NK-92 (cell line): ENCODE measurements around the gene ZBTB20.

Experiments used
- DNase-seq: peaks from one replicate; lab custom pipeline; 2025; ENCODE audit not compliant: unreplicated experiment; lab: John Stamatoyannopoulos, UW

The ZBTB20 gene

DNA sequence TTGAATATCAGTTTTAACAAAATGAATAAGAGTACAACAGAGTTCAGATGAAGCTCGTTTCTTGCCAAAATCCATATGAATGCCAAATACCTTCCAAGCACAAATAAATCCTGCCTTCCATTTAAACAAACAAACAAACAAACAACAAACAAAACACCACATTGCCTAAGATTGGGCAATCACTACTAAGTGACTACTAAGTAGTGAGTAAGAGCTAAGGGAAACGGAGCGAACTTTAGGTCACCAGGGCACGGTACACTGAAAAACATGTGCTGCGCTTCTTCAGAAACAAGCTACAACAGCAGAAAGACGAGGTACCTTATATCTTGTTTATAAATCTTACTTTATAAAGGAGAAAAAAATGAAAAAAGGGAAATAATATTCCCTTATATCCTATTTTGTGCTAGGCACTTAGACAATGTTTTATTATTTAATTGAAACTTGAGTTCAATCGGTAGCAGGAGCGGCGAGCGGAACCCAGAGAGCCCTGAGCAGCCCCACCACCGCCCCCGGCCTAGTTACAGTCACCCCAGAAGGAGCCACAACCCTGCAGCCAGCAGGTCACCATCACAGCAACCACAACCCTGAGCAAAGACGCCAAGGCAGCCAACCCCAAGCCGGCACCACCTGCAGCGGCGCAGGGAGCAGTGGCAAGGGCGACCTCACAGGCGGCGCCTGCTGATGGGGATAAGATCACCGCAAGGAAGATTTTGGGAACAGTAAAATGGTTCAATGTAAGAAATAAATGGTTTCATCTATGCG is 216.9 kb downstream of the ZBTB20 start:
- DNase-seq, result no peak

DNA sequence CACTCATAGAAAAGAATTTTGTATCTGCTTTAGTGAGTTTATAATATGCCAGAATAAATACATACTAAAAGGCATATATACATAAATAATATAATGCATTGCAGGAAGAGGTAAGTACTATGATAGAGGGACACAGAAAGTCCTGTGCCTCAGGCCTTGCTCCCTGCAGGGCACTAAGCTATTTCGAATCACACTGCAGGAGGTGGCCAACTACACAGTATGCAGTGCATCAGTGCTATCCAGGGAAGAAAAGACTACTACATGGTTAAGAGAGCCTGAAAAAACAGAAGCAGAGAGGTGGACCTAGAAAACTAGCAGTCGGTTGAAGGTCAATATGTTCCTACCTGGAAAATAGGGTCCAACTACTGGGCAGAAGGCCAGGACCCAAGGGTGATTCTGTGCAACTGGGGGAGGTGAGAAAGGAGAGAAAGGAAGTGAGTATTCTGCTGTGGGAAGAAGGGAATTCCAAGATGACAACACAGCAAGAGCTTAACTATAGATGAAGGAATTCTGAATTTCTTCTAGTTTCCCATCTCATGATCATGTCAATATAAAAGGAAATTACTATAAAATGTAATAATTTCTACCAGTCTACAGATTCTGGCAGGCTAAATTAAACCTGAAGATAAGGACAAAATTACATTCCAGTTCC is 218.0 kb downstream of the ZBTB20 start:
- DNase-seq, result no peak

DNA sequence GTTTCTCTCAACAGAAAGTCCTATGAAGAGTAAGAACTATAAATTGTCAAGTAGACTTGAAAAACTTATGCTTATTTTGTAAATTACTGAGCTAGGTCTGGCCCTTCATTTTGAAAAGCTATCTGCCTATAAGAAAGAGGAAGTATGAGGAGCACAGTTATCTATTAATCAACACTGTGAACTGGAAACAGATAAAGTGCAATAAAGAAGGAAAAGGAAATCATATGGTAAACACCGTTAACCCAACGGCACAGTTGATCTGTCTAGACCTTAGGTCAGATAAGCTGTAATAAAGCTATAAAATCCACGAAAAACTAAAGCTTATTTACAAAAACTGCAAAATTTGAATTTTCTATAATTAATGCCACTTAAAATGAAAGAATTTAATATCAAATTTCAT is 242.5 kb downstream of the ZBTB20 start:
- DNase-seq, result no peak

DNA sequence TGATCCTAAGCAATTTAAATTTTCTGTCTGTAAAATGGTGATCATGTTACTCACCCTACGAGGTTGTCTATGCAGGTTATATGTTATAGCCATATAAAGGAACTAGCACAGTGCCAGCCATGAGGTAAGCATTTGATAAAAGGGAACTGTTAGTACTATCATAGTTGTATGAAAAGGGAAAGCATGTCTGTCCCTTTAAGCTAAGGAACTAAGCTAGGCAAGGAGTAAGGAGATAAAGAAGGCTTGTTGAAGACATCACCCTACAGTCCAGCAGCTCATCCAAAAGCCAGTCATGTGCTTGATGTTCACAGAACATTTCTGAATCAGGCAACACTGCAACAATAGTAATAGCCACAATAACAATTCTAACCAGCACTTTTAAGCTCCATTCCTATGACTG is 243.9 kb downstream of the ZBTB20 start:
- no peak for DNase-seq

DNA sequence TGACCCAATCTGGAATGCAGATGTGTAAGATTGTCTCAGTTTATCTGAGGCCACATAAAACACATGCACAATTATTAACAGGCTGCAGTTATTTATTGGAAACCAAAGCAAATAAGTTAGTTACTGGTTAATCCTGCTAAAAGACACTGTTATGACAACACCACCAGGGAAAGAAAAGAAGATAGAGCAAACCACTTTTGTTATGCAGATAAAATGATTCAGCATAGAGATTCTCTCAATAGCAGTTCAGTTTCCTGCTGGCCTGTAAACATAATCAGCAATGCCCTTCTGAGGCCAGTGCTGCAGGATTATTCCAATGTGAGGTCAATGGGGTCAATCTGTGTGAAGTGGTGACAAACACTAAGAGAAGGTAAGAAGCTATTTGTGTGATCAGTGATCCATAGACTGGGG is 244.4 kb downstream of the ZBTB20 start:
- DNase-seq, result no peak

DNA sequence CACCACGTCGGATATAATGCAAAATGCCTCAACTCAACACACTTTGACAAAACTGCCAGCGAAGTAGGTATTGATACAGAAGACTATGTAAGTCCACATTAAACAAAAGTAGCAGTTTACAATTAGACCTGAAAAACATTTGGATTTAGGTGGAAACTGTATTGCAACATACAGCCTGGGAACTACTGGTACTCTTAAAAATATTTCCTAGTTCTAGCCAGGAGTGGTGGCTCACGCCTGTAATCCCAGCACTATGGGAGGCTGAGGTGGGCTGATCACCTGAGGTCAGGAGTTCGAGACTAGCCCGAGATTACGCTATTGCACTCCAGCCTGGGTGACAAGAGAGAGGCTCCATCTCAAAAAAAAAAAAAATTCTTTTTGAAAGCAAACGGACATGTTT is 246.2 kb downstream of the ZBTB20 start:
- no peak for DNase-seq

DNA sequence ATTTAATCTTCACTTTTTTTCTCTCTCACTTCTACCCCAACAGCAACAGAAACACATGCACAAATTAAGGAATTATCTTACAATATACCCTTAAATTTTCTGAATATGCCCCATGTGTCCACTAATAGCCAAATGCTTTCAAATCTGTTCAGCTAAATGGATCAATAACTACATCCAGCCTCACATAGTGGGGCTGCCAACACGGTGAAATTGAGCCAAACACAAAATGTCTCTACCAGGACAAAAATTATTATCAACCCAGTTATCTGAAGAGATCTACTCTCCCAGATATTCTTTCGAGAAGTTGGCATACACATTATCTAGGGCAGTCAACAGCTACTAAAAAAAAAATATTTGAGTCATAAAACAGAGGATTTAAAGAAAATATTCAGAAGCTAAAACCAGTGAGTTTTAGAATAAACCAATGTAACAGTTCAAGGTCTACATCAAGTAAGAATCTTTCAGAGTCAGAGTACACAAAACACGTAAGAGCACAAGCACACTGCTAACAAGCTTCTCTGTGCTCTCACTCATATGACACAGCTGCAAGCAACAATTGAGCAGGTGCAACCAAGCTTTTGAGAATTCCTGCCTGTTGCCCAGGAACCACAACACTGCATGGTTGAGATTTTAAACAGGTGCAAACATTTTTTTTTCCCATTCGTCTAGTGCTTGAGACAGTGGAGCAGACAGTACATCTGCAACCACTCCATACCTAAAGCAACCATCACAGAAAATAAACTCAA is 247.7 kb downstream of the ZBTB20 start:
- no peak for DNase-seq

DNA sequence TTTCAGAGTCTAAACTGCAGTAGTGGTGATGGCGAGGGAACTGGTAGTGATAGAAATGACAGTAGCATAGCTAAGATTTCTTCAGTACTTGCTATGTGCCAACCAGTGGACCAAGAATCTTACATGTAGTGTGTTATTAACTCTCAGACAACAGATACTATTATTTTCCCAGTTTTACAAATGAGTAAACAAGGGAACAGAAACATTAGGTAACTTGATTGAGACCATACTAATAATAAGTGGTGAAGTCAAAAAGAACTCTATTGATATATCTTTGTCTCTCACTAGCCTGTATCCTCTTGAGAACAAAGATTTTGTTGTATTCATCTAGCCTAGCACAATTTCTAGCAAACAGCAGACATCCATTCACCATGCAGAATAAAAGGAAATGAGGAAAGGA is 250.1 kb downstream of the ZBTB20 start:
- no peak for DNase-seq

DNA sequence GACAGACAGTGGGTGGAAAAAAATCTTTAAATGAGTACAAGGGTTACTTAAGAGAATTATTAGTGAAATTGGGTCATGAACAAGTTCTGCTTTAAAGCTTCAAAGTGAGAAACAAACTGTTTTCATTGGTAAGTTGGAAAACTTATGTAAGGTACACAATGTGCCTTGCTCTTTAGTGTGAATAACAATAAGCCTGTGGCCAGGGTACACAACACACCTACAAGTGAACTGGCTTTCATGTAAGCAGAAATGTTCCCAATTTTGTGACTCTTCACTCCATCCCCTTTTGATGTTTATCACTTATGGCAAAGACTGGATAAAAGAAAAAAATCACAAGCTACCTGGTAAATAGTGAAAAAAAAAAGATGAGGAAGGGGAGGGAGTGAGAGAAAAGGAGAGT is 253.7 kb downstream of the ZBTB20 start:
- no peak for DNase-seq

DNA sequence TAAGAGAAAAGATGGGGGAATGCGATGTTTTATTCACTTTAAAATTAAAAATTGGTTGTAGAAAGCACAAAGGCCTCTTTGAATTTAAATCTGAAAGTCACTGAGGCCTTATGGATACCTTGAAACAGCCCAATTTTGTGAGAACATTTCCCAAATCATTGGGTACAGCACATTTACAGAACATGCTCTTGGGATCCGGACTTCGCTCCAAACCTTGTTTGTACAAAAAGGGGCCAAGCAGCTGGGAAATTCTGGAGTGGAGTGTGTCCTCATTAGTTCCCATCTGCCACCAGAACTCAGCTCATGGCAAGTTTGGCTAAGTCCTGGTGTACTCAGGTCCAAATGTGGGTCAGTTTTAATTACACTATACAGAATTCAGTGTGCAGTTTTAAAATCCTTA is 254.2 kb downstream of the ZBTB20 start:
- no peak for DNase-seq

DNA sequence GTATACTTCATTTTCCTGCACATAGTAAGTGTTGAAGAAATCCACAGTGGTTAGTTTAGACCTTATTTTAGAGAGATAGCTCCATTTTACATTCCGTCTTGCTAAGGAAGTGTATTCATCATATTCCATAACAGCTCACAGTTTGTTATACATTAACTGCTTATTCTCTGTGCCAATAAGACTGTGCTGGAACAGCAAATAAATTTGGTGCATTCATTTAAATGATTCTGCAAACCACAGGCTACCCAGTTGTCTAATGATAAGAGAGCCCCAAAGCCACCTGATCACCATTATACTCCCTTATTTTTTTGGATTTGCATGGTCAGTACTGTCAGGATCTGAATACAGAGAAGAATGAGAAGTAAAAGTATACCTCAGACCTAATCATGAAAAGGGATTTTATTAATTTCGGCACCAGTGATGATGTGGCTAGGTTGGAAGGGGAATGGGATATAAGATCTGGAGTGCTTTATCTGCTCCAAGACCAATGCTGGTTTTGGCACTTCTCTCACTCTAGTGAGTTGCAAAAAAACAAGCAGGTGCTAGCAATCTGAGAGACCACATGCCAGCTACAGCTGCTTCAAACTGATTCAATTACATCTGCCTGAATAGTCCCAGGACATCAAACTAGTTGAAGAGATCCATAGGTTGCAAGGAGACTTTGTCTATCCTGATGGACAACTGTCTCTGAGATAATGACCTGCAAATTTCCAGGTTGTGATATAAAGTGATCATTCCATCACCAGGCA is 254.8 kb downstream of the ZBTB20 start:
- no peak for DNase-seq

DNA sequence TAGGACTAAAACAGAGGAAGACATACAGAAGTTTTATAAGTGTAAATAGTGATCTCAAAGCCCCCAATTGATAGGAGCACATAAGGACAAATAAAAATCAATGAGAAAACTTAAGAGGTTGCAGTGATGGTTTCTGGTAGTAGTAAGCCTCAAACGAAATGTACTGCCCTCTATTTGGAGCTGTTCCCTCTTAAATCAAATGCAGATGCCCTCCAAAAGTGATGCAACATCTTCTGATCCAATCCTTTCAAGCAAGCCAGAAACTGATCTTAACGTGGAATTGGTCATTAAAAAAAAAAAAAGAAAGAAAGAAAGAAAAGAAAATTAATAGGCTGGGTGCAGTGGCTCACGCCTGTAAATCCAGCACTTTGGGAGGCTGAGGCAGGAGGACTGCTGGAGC is 259.3 kb downstream of the ZBTB20 start:
- DNase-seq, result no peak

DNA sequence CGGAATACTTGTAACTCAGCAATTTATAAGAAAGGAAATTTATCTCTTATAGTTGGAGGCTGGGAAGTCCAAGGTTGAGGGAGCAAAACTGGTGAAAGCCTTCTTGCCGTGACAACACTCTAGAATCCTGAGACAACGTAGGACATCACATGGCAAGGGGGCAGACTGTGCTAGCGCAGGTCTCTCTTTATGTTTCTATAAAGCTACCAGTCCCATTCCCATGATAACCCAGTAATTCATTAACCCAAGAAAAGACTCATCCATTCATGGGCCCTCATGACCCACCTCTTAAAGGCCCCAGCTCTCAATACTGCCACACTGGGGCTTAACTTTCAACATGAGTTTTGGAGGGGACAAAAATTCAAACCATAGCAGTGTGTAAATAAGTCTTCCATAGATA is 260.2 kb downstream of the ZBTB20 start:
- DNase-seq, result no peak

DNA sequence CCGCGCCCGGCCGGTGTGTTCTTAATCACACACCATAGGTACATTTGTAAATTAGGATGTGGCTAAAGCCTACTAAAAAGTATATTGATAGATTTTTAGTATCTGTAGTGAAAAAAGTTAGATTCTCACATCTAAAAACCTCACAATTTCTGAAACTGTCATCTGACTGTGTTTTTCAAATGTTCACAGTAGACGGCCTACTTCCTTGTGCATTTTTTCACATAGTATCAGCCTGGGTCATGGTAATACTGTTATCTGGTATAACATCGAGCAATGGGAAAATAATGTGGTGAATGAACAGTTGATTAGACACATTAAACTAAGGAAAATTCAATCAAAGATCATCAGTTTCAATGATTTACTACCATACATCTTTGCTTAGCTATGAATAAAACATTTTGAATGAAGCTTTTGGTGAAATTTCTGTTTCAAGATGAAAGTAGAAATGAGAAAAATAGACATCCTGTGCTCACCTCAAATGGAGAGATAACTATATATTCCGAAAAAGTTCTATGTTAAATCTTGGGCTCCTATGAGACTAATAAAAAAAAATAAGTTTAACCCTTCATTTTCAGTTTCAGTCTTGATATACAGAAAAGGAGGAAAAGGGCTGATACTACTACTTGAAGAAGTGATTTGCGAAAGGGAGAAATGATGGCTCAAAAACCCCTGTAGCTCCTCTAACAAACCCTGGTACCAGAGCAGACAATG is 262.7 kb downstream of the ZBTB20 start:
- DNase-seq, result no peak

DNA sequence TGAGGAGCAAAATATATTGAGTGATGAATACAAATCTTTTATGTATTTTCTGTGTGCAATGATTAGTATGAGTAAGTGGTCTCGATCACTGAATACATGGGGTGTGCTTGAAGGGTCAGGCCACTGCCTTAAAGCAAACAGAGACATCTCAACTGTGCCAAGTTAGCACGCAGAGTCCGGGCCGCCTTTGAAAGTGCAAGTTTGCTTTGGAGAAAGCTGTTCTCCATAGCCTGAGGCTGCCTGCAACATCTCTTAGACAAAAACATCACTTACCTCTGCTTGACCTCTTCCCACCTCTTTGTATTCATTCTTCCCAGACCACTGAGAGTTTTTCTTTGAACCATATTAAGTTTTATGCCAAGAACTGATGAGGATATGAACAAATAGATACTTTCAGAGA is 267.0 kb downstream of the ZBTB20 start:
- DNase-seq, result no peak

DNA sequence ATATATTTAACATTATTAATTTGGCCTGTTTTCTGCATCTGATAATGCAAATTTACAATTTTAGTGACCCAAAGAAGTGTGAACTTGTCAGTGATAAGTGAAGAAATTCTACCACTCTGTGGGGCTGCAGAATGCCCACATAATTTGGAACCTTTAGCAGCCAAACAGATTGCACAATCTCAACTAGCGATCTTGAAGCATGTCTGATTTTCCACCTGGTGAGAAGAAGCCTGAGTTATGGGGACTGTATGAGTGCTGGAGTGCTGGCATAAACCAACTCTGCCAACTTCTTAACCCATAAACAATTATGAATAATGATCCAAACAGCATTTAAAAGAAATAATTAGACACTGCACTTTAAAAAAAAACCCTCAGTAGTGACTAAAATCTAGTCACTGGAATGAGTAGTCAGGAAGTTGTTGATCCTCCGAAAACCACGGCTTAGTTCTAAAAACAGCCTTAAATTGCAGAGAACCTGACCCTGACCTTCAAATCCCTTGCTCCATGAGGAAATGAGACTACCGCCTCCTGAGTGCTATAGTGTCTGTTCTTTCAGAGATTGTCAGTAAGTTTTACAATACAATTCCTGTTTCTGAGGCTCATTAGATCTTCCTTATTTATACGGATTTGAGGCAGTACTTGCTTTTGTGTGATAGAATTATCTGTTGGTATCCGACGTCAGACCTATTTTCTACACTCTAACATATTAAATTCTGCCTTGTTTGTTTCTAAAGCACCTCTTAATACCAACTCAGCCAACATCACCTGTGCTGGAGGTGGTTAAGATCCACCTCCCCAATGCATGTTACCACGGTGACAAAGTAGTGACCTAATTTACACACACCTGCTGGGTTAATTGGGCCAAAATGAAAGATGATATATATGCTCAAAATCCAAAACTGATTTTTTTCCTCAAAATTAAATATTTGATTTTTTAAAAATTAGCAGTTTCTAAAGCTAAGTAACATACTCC is 267.7 kb downstream of the ZBTB20 start:
- DNase-seq, result no peak

DNA sequence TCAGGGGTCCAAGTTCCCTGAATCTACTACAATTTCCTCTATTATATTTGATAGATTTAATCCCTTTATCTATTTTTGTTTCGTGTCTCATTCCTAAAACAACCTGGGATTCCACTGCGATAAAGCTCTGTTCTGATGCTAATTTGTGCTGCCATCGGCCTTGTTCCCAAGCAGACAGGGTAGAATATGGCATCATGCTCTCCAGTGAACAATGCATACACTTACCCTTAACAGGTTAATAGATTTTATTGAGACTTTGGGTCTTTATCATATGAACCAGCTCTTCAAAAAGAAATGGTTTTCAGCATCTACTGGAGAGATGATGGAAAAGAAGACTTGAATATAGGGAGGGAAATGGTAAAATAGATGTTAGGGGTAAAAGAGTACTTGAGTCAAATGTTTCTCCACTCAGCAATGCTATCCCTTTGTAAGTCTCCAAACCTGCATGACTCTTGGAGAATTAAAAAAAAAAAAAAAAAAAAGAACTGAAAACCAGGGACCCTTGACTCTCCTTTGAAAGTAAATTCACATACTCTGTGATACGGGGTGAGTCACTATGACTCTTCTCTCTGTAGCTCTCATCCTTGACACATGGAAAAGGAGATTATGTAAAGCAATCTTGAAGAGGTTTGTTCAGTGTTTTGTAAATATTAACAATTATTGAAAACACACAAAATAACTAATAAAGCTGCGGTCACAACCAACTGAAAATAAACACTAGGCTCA is 268.8 kb downstream of the ZBTB20 start:
- DNase-seq, result no peak

DNA sequence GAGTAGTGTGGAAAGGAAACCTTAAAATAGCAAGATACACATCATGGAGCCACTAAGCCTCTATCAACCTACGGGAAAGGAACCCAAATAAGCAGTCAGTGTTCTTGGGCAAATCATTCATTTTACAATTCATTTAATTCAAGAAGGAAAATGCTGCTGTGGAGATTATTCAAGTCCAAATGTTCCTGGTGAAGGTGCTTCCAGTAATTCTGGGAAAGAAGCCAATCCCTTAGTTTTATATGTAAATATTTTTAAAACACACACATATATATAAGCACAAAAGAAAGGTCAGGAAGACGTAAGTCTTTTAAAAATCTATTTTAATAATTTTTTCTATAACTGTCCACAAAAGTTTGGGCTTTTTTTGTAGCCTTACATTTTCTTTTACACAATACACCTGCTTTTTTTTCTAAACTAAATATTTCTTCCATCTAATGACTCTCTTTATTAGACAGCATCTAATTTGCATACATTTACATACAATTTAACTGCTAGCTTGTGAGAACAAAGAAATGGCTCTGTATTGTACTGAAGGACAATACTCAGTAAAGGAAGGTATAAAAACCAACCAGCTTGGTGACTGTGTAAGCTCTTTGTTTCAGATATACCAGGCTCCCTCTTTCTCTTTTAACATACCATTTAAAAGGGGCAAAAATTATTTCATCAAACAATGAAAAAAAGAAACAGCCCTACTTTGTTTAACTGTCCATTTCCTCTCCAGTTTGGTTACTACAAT is 269.5 kb downstream of the ZBTB20 start:
- DNase-seq, result no peak
